GM21528 (cell line): ENCODE measurements around the gene SCN5A.

Experiments used
- ATAC-seq: cut with Tn5 transposase; IDR thresholded peaks from one replicate; pipeline ENCODE4 v1.9.1; 2021; ENCODE audit warnings: mild to moderate bottlenecking, moderate library complexity; ENCODE audit not compliant: unreplicated experiment, low FRiP score

Gene SCN5A

GRCh38 chr3:38603731-38604131, 45.8 kb downstream of the SCN5A start:
- no peak for ATAC-seq

GRCh38 chr3:38602576-38603250, 46.8 kb downstream of the SCN5A start:
- no peak for ATAC-seq

GRCh38 chr3:38601956-38602550, 47.4 kb downstream of the SCN5A start:
- ATAC-seq: no peak

- ATAC-seq: no peak
Observed at GRCh38 chr3:38600551-38600950, 48.9 kb downstream of the SCN5A start.

- no peak for ATAC-seq
Observed at GRCh38 chr3:38599886-38600285, 49.6 kb downstream of the SCN5A start.

- ATAC-seq: no peak
Observed at GRCh38 chr3:38598791-38599190, 50.7 kb downstream of the SCN5A start.

- no peak for ATAC-seq
Observed at GRCh38 chr3:38597502-38598060, 51.9 kb downstream of the SCN5A start.

GRCh38 chr3:38595393-38595792, 54.1 kb downstream of the SCN5A start:
- ATAC-seq: no peak

- ATAC-seq: no peak
Observed at GRCh38 chr3:38590521-38590920, 59.0 kb downstream of the SCN5A start.

- no peak for ATAC-seq
Observed at GRCh38 chr3:38588995-38589937, 60.2 kb downstream of the SCN5A start.

GRCh38 chr3:38588371-38588971, 61.0 kb downstream of the SCN5A start:
- ATAC-seq: no peak

- ATAC-seq: no peak
Observed at GRCh38 chr3:38587548-38588131, 61.8 kb downstream of the SCN5A start.

- ATAC-seq: no peak
Observed at GRCh38 chr3:38586546-38587520, 62.7 kb downstream of the SCN5A start.

- no peak for ATAC-seq
Observed at GRCh38 chr3:38585791-38586420, 63.6 kb downstream of the SCN5A start.

- ATAC-seq: no peak
Observed at GRCh38 chr3:38583688-38584087, 65.8 kb downstream of the SCN5A start.

GRCh38 chr3:38582941-38583645, 66.4 kb downstream of the SCN5A start:
- ATAC-seq: no peak

- no peak for ATAC-seq
Observed at GRCh38 chr3:38582316-38582715, 67.2 kb downstream of the SCN5A start.

- ATAC-seq: no peak
Observed at GRCh38 chr3:38581774-38582173, 67.7 kb downstream of the SCN5A start.
